Measurements from ENCODE around the gene NT5DC3.

DNA sequence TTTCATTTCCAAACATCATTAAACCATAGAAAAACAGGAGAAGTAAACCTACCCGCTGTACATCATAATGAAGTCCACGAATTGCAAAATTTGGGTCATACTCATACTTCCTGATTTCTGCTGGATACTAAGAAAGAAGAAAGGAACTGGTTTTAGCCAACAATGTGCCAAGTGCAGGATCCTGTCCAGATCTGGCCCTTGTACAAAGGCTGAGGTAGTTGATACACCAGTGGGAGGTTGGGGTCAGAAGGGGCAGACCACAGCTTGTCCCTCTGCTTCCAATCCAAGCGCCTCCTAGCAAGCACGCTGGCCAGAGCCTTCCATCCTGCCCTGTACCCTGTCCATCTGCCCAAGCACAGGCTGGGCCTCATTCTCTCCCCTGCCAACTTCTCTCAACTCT lies 34.2 kb downstream of the NT5DC3 start:
- TF ChIP-seq CTCF (IDR thresholded peaks at IDR 0.05) (no peak), POLR2A (IDR thresholded peaks at IDR 0.05) (no peak)
